Mesothelial cell of epicardium (in vitro differentiated cells): ENCODE data around the gene CASP2. TPM values are rescaled to one million over a fixed set of nuclear protein-coding genes. Genes with fewer than 3 reads are reported as not detected.

Experiments used
- DNase-seq, 2 experiments: peaks; one replicate each; pipeline ENCODE4 v3.0.0; 2021; ENCODE audit warnings: low spot score in 2 of 2; ENCODE audit not compliant: unreplicated experiment in 2 of 2
- H3K27ac Mint-ChIP-seq: 2 replicates; pipeline ENCODE4 v1.8.0; 2021; ENCODE audit warnings: mixed read lengths
- H3K27me3 Mint-ChIP-seq: 2 replicates; pipeline ENCODE4 v1.8.0; 2021; ENCODE audit warnings: low read depth, mixed read lengths
- H3K36me3 Mint-ChIP-seq: 2 replicates; pipeline ENCODE4 v1.8.0; 2021; ENCODE audit warnings: mixed read lengths
- H3K4me1 Mint-ChIP-seq: 2 replicates; pipeline ENCODE4 v1.8.0; 2021; ENCODE audit warnings: mixed read lengths
- H3K4me3 Mint-ChIP-seq: 2 replicates; pipeline ENCODE4 v1.8.0; 2021; ENCODE audit warnings: mild to moderate bottlenecking, moderate library complexity, mixed read lengths
- H3K9me3 Mint-ChIP-seq: 2 replicates; pipeline ENCODE4 v1.8.0; 2021; ENCODE audit warnings: mixed read lengths
- total RNA-seq: library from RNA; stranded (reverse); gene quantifications from 3 replicates; pipeline ENCODE4 v1.2.1, GENCODE V29; 2021
- TF ChIP-seq, protein P1 (sequence below): fragments of 200-600 bp; sonication (generic); IDR thresholded peaks from one replicate; pipeline ENCODE4 v1.5.0; 2021; ENCODE audit warnings: antibody characterized with exemption; ENCODE audit not compliant: unreplicated experiment

CASP2 gene
- total RNA-seq, 1 donor from 2014 or later, result 53.3 TPM

DNA sequence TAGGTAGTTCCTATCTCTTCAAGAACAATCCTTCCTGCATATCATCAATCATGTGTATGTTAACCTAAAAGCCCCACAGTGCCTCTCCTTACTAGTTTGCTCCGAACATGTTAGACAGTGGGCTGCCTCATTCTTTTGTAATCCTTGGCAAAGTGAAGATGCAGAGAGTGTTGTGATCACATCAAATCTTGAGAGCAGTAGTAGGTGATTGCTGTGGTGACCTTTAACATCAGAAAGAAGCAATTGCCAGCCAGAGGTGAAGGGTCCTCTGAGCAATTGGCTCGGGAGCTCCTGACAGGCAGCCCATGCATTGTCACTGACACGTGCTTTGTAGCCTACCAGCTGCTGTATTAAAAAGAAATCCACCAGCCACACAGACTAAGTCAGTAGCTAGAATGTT, 44.5 kb upstream of the CASP2 start:
- DNase-seq, result no peak
- TF ChIP-seq, protein P1, sequence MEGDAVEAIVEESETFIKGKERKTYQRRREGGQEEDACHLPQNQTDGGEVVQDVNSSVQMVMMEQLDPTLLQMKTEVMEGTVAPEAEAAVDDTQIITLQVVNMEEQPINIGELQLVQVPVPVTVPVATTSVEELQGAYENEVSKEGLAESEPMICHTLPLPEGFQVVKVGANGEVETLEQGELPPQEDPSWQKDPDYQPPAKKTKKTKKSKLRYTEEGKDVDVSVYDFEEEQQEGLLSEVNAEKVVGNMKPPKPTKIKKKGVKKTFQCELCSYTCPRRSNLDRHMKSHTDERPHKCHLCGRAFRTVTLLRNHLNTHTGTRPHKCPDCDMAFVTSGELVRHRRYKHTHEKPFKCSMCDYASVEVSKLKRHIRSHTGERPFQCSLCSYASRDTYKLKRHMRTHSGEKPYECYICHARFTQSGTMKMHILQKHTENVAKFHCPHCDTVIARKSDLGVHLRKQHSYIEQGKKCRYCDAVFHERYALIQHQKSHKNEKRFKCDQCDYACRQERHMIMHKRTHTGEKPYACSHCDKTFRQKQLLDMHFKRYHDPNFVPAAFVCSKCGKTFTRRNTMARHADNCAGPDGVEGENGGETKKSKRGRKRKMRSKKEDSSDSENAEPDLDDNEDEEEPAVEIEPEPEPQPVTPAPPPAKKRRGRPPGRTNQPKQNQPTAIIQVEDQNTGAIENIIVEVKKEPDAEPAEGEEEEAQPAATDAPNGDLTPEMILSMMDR, result no peak
- peaks cover 15% of the 10 kb centered on the region for H3K4me1 Mint-ChIP-seq
- H3K9me3 Mint-ChIP-seq, result no peaks in the 10 kb centered on the region
- no peak overlapping the region for H3K27ac Mint-ChIP-seq
- no peaks in the 10 kb centered on the region for H3K36me3 Mint-ChIP-seq
- no peaks in the 10 kb centered on the region for H3K27me3 Mint-ChIP-seq
- no peak overlapping the region for H3K4me3 Mint-ChIP-seq

DNA sequence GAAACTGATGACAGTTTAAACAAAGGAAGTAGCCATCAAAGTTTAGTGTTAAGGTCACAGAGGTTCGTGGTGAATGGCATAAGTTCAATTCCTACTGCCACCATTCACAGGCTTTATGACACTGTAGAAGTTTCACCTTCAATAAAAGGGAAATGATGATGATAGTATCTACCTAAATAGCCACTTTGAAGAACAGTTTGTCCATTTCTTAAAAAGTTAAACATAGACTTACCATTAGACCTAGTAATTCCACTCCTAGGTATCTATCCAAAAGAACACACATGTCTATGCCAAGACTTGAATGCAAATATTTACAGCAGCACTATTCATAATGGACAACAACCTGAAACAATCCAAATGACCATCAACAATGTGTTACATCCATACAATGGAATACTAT, 43.8 kb upstream of the CASP2 start:
- H3K4me1 Mint-ChIP-seq, result peaks cover 15% of the 10 kb centered on the region
- TF ChIP-seq, protein P1, result no peak

DNA sequence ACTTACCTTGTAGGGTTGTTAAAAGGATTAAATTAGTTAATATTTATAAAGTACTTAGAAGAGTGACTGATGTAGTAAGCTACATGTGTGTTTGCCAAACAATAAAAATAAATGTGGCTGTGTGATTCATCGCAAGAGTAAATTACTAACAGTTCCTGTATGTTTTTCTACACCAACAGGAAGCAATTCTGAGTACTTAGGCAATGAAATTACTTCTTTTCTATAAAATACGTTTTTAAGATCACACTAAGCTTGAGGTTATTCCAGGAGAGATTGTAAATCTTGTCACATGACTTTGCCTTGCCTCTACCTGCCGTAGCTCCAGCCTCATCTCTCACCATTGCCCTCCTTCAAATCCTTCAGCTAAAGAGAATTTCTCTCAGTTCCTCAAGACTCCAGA, 43.0 kb upstream of the CASP2 start:
- TF ChIP-seq, protein P1, result no peak

More for the DNA sequence above, 43.8 kb upstream of the CASP2 start:
- Mint-ChIP-seq H3K4me3 (no peak overlapping the region), H3K36me3 (no peaks in the 10 kb centered on the region), H3K27ac (no peak overlapping the region), H3K9me3 (no peaks in the 10 kb centered on the region), H3K27me3 (no peaks in the 10 kb centered on the region)
- DNase-seq, result no peak

DNA sequence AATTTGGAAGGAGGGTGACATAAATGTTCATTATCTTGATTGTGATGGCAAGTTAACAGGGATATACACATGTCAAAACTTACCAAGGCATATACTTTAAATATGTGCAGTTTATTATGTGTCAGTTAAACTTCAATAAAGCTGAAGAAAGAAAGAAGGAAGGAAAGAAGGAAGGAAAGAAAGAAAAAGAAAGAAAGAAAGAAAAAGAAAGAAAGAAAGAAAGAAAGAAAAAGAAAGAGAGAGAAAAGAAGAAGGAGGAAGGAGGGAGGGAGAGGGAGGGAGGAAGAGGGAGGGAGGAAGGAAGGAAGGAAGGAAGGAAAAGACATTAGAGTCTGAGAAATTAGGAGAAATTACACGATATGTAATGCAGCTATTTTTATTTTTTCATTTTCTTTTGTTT, 40.8 kb upstream of the CASP2 start:
- H3K27ac Mint-ChIP-seq, result no peak overlapping the region
- DNase-seq, result no peak
- peaks cover 4% of the 10 kb centered on the region for H3K4me1 Mint-ChIP-seq
- peaks cover 5% of the 10 kb centered on the region for H3K9me3 Mint-ChIP-seq
- no peaks in the 10 kb centered on the region for H3K27me3 Mint-ChIP-seq
- TF ChIP-seq, protein P1, result no peak
- H3K4me3 Mint-ChIP-seq, result no peak overlapping the region
- peaks cover under 1% of the 10 kb centered on the region for H3K36me3 Mint-ChIP-seq

More for the DNA sequence above, 43.0 kb upstream of the CASP2 start:
- no peak overlapping the region for H3K4me3 Mint-ChIP-seq
- H3K4me1 Mint-ChIP-seq, result peaks cover 14% of the 10 kb centered on the region
- H3K27ac Mint-ChIP-seq, result no peak overlapping the region
- no peaks in the 10 kb centered on the region for H3K9me3 Mint-ChIP-seq
- no peak for DNase-seq
- H3K27me3 Mint-ChIP-seq, result no peaks in the 10 kb centered on the region
- H3K36me3 Mint-ChIP-seq, result no peaks in the 10 kb centered on the region

DNA sequence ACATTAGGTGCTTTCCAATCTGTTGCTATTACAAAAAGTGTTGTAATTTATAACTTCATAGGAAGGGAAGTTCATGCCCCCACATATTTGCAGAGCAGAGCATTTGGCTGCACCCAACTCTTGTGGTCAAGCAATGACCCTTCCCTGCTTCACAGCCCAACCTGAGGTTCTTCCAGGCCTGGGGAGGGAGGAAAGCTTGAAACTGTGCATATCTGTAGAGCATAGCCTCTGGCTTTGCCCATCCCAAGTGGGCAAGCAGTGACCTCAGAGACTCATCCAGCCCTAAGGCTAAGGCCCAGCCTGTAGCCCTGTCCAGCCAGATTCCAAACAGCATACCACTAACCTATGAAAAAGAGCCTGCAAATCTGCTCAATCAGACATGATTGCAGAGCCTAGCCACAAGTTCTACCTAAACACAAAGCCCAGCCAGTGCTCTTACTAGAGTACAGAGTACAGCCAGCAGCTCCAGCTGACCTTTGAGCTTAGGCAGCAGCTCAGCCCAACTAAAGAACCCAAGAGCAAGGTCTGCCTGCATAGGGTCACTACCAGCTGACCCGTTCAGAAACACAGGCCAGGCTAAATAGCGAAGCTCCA, 39.3 kb upstream of the CASP2 start:
- H3K36me3 Mint-ChIP-seq, result peaks cover 3% of the 10 kb centered on the region
- no peaks in the 10 kb centered on the region for H3K27me3 Mint-ChIP-seq
- H3K27ac Mint-ChIP-seq, result no peak overlapping the region
- H3K4me1 Mint-ChIP-seq, result no peaks in the 10 kb centered on the region
- H3K9me3 Mint-ChIP-seq, result peaks cover 16% of the 10 kb centered on the region
- H3K4me3 Mint-ChIP-seq, result no peak overlapping the region
- DNase-seq, result no peak
- TF ChIP-seq, protein P1, result no peak

DNA sequence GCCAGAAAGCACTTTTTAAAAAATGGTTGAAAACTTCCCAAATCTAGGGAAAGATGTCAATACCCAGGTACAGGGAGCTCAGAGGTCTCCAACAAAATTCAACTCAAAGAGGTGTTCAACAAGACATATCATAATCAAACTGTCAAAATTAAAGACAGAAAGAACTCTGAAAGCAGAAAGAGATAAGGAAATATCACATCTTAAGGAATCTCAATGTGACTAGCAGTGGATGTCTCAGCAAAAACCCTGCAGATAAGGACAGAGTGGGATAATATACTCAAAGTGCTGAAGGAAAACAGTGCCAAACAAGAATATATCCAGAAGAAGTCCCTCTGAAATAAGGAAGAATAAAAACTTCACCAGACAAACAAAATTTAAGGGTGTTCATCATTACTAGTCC, 38.0 kb upstream of the CASP2 start:
- peaks cover 3% of the 10 kb centered on the region for H3K36me3 Mint-ChIP-seq
- DNase-seq, result no peak
- TF ChIP-seq, protein P1, result no peak
- H3K27ac Mint-ChIP-seq, result no peak overlapping the region
- H3K9me3 Mint-ChIP-seq, result peaks cover 22% of the 10 kb centered on the region
- no peaks in the 10 kb centered on the region for H3K27me3 Mint-ChIP-seq
- H3K4me1 Mint-ChIP-seq, result no peaks in the 10 kb centered on the region
- H3K4me3 Mint-ChIP-seq, result no peak overlapping the region
